Spinal cord (tissue), 10 donors: ENCODE results near the gene ARID5B. TPM values are rescaled to one million over a fixed set of nuclear protein-coding genes. Genes with fewer than 3 reads are reported as not detected.
"Not testable (repeated sequence)": the region's sequence is repeated elsewhere in the genome, so short reads cannot be mapped to it uniquely, and the experiment has no call there.

Experiments
- DNase-seq, 6 donors: peaks; one replicate each; pipeline versions ENCODE4 v3.0.0 to v3.0.0-alpha.2; 2013 to 2015; ENCODE audit warnings: low spot score in 6 of 6, low read depth in 4 of 6
- H3K27ac ChIP-seq: one replicate; pipeline ENCODE4 v1.5.1; 2013; ENCODE audit warnings: low read depth, low read length, control low read depth
- H3K27me3 ChIP-seq: one replicate; pipeline ENCODE4 v1.6.1; 2013; ENCODE audit warnings: low read length; ENCODE audit not compliant: control insufficient read depth, insufficient read depth
- H3K36me3 ChIP-seq: one replicate; pipeline ENCODE4 v1.6.1; 2013; ENCODE audit warnings: low read length; ENCODE audit not compliant: control insufficient read depth, insufficient read depth
- H3K4me1 ChIP-seq: one replicate; pipeline ENCODE4 v1.6.1; 2013; ENCODE audit warnings: low read length; ENCODE audit not compliant: control insufficient read depth, insufficient read depth
- H3K4me3 ChIP-seq: one replicate; pipeline ENCODE4 v1.5.1; 2013; ENCODE audit warnings: low read depth, low read length, control low read depth
- H3K9me3 ChIP-seq: one replicate; pipeline ENCODE4 v1.6.1; 2013; ENCODE audit warnings: low read length; ENCODE audit not compliant: control insufficient read depth, insufficient read depth
- WGBS: methylation state at CpG from one replicate; pipeline ENCODE4 v1.1.5; 2013; ENCODE audit warnings: missing lambda C conversion rate; ENCODE audit not compliant: insufficient coverage; 5-methylcytosine and 5-hydroxymethylcytosine counted together
- polyA plus RNA-seq, 2 donors: library from polyadenylated mRNA; unstranded; fragments of 120-200 nt; gene quantifications; one replicate each; pipeline ENCODE4 v1.2.1, GENCODE V29; 2013; ENCODE audit not compliant: insufficient read length in 2 of 2
- total RNA-seq, 2 donors: library from RNA; depleted of rRNA in 1 of 2; stranded (reverse); fragments of 120-200 nt in 1 of 2; fragments of >200 nt in 1 of 2; gene quantifications; one replicate each; pipeline versions ENCODE4 v1.2.3 to v1.2.4, GENCODE V29; 2013 to 2014
- donor health status: healthy.

ARID5B gene
- total and polyA plus RNA-seq, 4 donors = 9.3 to 26.4 (median 18.4) TPM

GRCh38 chr10:62028502-62028842 is 127.0 kb downstream of the ARID5B start:
- H3K27me3 ChIP-seq, H3K9me3 ChIP-seq, H3K27ac ChIP-seq, H3K4me3 ChIP-seq, H3K4me1 ChIP-seq, DNase-seq, H3K36me3 ChIP-seq: not testable (repeated sequence)
- 100% methylated on average over 2 of the region's 5 CpGs for WGBS

- Histone ChIP-seq H3K36me3 (no peaks in the 10 kb centered on the region), H3K27ac (no peak overlapping the region), H3K4me1 (no peaks in the 10 kb centered on the region), H3K4me3 (no peak overlapping the region), H3K27me3 (no peaks in the 10 kb centered on the region), H3K9me3 (no peaks in the 10 kb centered on the region)
- DNase-seq = no peak
- no CpG with 5 or more reads among the region's 2 CpGs for WGBS
Observed at GRCh38 chr10:62029401-62029800, 127.9 kb downstream of the ARID5B start.

- DNase-seq = no peak
- Histone ChIP-seq H3K4me1 (no peaks in the 10 kb centered on the region), H3K36me3 (no peaks in the 10 kb centered on the region), H3K9me3 (no peaks in the 10 kb centered on the region), H3K4me3 (no peak overlapping the region), H3K27me3 (no peaks in the 10 kb centered on the region), H3K27ac (no peak overlapping the region)
- no CpG with 5 or more reads among the region's 2 CpGs for WGBS
Observed at GRCh38 chr10:62031507-62031906, 130.0 kb downstream of the ARID5B start.

GRCh38 chr10:62033125-62033524 is 131.6 kb downstream of the ARID5B start:
- no peaks in the 10 kb centered on the region for H3K27me3 ChIP-seq
- H3K27ac ChIP-seq = no peak overlapping the region
- no peaks in the 10 kb centered on the region for H3K4me1 ChIP-seq
- H3K36me3 ChIP-seq = no peaks in the 10 kb centered on the region
- DNase-seq = no peak
- H3K4me3 ChIP-seq = no peak overlapping the region
- 100% methylated on average over 2 of the region's 3 CpGs for WGBS
- H3K9me3 ChIP-seq = no peaks in the 10 kb centered on the region

GRCh38 chr10:62034096-62034640 is 132.7 kb downstream of the ARID5B start:
- Histone ChIP-seq H3K9me3 (no peaks in the 10 kb centered on the region), H3K27ac (no peak overlapping the region), H3K27me3 (no peaks in the 10 kb centered on the region), H3K4me3 (no peak overlapping the region), H3K4me1 (no peaks in the 10 kb centered on the region), H3K36me3 (no peaks in the 10 kb centered on the region)
- WGBS = no CpG with 5 or more reads among the region's 7 CpGs
- peak in 1 of 6 donors; percentile 55 for DNase-seq

- Histone ChIP-seq H3K36me3 (no peaks in the 10 kb centered on the region), H3K27me3 (no peaks in the 10 kb centered on the region), H3K4me3 (no peak overlapping the region), H3K4me1 (no peaks in the 10 kb centered on the region), H3K27ac (no peak overlapping the region), H3K9me3 (no peaks in the 10 kb centered on the region)
- no peak for DNase-seq
- WGBS = 88% methylated on average over 8 of the region's 11 CpGs
Observed at GRCh38 chr10:62036186-62037081, 134.9 kb downstream of the ARID5B start.

- H3K9me3 ChIP-seq = no peaks in the 10 kb centered on the region
- no peaks in the 10 kb centered on the region for H3K27me3 ChIP-seq
- H3K4me1 ChIP-seq = no peaks in the 10 kb centered on the region
- DNase-seq = no peak
- no peak overlapping the region for H3K27ac ChIP-seq
- no CpG with 5 or more reads among the region's 8 CpGs for WGBS
- H3K36me3 ChIP-seq = no peaks in the 10 kb centered on the region
- H3K4me3 ChIP-seq = no peak overlapping the region
Observed at GRCh38 chr10:62037166-62037831, 135.8 kb downstream of the ARID5B start.

GRCh38 chr10:62037890-62038608 is 136.6 kb downstream of the ARID5B start:
- Histone ChIP-seq H3K9me3 (no peaks in the 10 kb centered on the region), H3K27me3 (no peaks in the 10 kb centered on the region), H3K4me1 (no peaks in the 10 kb centered on the region), H3K36me3 (no peaks in the 10 kb centered on the region), H3K27ac (no peak overlapping the region), H3K4me3 (no peak overlapping the region)
- no peak for DNase-seq

GRCh38 chr10:62038609-62039190 is 137.2 kb downstream of the ARID5B start:
- no CpG with 5 or more reads among the region's 9 CpGs for whole genome bisulfite sequencing
- no peaks in the 10 kb centered on the region for H3K4me1 ChIP-seq
- no peaks in the 10 kb centered on the region for H3K27me3 ChIP-seq
- H3K4me3 ChIP-seq = no peak overlapping the region
- no peaks in the 10 kb centered on the region for H3K9me3 ChIP-seq
- H3K36me3 ChIP-seq = no peaks in the 10 kb centered on the region
- H3K27ac ChIP-seq = no peak overlapping the region
- peak in 4 of 6 donors; percentile 36 to 91 (median 62) for DNase-seq
